ENCODE measurements around the gene ABCF2. TPM values are rescaled to one million over a fixed set of nuclear protein-coding genes. Genes with fewer than 3 reads are reported as not detected.

The ABCF2 gene
- total RNA-seq, result 30.8 TPM
- 22.5 TPM for polyA plus RNA-seq (ENCODE audit: insufficient read depth, low read depth, low replicate concordance)
- long read RNA-seq, donor 1, transcript ABCF2-201 (15 exons, 3,546 nt), result major isoform, 7 of 7 reads
- long read RNA-seq, donor 1, partial matches to known transcripts, result 0 of 7 reads
- long read RNA-seq, donor 1, other reads (novel, unspliced or antisense), result 0 of 7 reads
- long read RNA-seq, donor 2, partial matches to known transcripts, result 0 of 4 reads
- long read RNA-seq, donor 2, other reads (novel, unspliced or antisense), result 0 of 4 reads
- long read RNA-seq, donor 3, transcript ABCF2-201 (15 exons, 3,546 nt), result major isoform, 5 of 5 reads
- long read RNA-seq, donor 3, partial matches to known transcripts, result 0 of 5 reads
- long read RNA-seq, donor 3, other reads (novel, unspliced or antisense), result 0 of 5 reads
- long read RNA-seq, donor 4, transcript ABCF2-201 (15 exons, 3,546 nt), result major isoform, 6 of 6 reads
- long read RNA-seq, donor 4, partial matches to known transcripts, result 0 of 6 reads
- long read RNA-seq, donor 4, other reads (novel, unspliced or antisense), result 0 of 6 reads
- long read RNA-seq, donor 5, result 0 reads
- long read RNA-seq, donor 6, partial matches to known transcripts, result 0 of 1 reads
- long read RNA-seq, donor 6, other reads (novel, unspliced or antisense), result 0 of 1 reads
- long read RNA-seq, donor 7, transcript ABCF2-201 (15 exons, 3,546 nt), result major isoform, 28 of 33 reads
- long read RNA-seq, donor 7, partial matches to known transcripts, result 2 of 33 reads
- long read RNA-seq, donor 7, other reads (novel, unspliced or antisense), result 3 of 33 reads
- long read RNA-seq, donor 8, transcript ABCF2-201 (15 exons, 3,546 nt), result major isoform, 7 of 7 reads
- long read RNA-seq, donor 8, partial matches to known transcripts, result 0 of 7 reads
- long read RNA-seq, donor 8, other reads (novel, unspliced or antisense), result 0 of 7 reads
- long read RNA-seq, donor 9, partial matches to known transcripts, result 0 of 2 reads
- long read RNA-seq, donor 9, other reads (novel, unspliced or antisense), result 0 of 2 reads
- long read RNA-seq, donor 10, partial matches to known transcripts, result 0 of 4 reads
- long read RNA-seq, donor 10, other reads (novel, unspliced or antisense), result 0 of 4 reads

- H3K4me1 ChIP-seq (ENCODE audit: control insufficient read depth in 2 of 3, insufficient read depth in 2 of 3, low read depth in 1 of 3, low read length in 3 of 3), result peaks cover 2 to 15% (median 13%) of the 10 kb centered on the region in 3 donors
- peaks cover 2 to 21% (median 20%) of the 10 kb centered on the region in 3 donors for H3K36me3 ChIP-seq (ENCODE audit: control insufficient read depth in 2 of 3, insufficient read depth in 3 of 3, low read length in 3 of 3)
- DNase-seq (peak; percentile 100), FAIRE-seq (peak; percentile 82)
- peak within 1 kb of the TSS; percentile 72 to 86 (median 82) for H3K9ac ChIP-seq (ENCODE audit: low read length in 3 of 3)
- no peaks in the 10 kb centered on the region for H3K27me3 ChIP-seq (ENCODE audit: control insufficient read depth, insufficient read depth, low read length)
- no peak for TF ChIP-seq CTCF (IDR thresholded peaks at IDR 0.05; ENCODE audit: borderline replicate concordance, extremely low read depth, insufficient read depth)
- H3K9me3 ChIP-seq (ENCODE audit: control insufficient read depth in 2 of 3, insufficient read depth in 1 of 3, low read length in 3 of 3), result no peaks in the 10 kb centered on the region
- peak within 1 kb of the TSS; percentile 82 to 93 (median 89) for H3K4me3 ChIP-seq (ENCODE audit: low read length in 3 of 3)
- intact Hi-C loops (cut with DNase I), result no loop called here
- H3K27ac ChIP-seq (ENCODE audit: low read depth in 2 of 2, low read length in 2 of 2), result peak within 1 kb of the TSS; percentile 47 to 73
Observed at GRCh38 chr7:151226875-151227782, at the start of gene ABCF2. Gene ABCF2, minus strand, starts transcription at chr7:151227205. Its CDS starts 747 bp downstream, at chr7:151226458.

- H3K36me3 ChIP-seq (ENCODE audit: control insufficient read depth in 2 of 3, insufficient read depth in 3 of 3, low read length in 3 of 3), result no peaks in the 10 kb centered on the region
- no peak for TF ChIP-seq CTCF (IDR thresholded peaks at IDR 0.05; ENCODE audit: borderline replicate concordance, extremely low read depth, insufficient read depth)
- peak overlapping the region in 1 of 3 donors; percentile 30 for H3K4me3 ChIP-seq (ENCODE audit: low read length in 3 of 3)
- peak in 2 of 5 donors; percentile 24 to 57 for DNase-seq
- peaks cover 0 to 17% (median 4%) of the 10 kb centered on the region in 3 donors for H3K4me1 ChIP-seq (ENCODE audit: control insufficient read depth in 2 of 3, insufficient read depth in 2 of 3, low read depth in 1 of 3, low read length in 3 of 3)
- no peaks in the 10 kb centered on the region for H3K9me3 ChIP-seq (ENCODE audit: control insufficient read depth in 2 of 3, insufficient read depth in 1 of 3, low read length in 3 of 3)
- H3K27me3 ChIP-seq (ENCODE audit: control insufficient read depth, insufficient read depth, low read length), result no peaks in the 10 kb centered on the region
- intact Hi-C loops (cut with DNase I), result no loop called here
- no peak overlapping the region for H3K27ac ChIP-seq (ENCODE audit: low read depth in 2 of 2, low read length in 2 of 2)
- no peak for FAIRE-seq
- H3K9ac ChIP-seq (ENCODE audit: low read length in 3 of 3), result no peak overlapping the region
Observed at GRCh38 chr7:151275813-151276577, 49.0 kb upstream of the ABCF2 start.

All from kidney (tissue), 22 donors.